GM06990 (cell line): ENCODE results near the gene SCAMP2.

Source experiments
- DNase-seq: peaks from one replicate; pipeline ENCODE4 v3.0.0-alpha.2; 2011; ENCODE audit not compliant: insufficient read length; ENCODE audit errors: extremely low read depth
- H3K27me3 ChIP-seq: replicated peaks from 2 replicates; pipeline ENCODE4 v1.6.0; 2011; ENCODE audit warnings: low read length; ENCODE audit not compliant: control insufficient read depth, insufficient read depth
- H3K36me3 ChIP-seq: 2 replicates; pipeline ENCODE4 v1.5.1; 2011; ENCODE audit warnings: low read length; ENCODE audit not compliant: control insufficient read depth, insufficient read depth
- H3K4me3 ChIP-seq: replicated peaks from 2 replicates; pipeline ENCODE4 v1.5.1; 2011; ENCODE audit warnings: low read depth, mild to moderate bottlenecking, control low read depth, low read length
- CTCF ChIP-seq: IDR thresholded peaks from 2 replicates; pipeline ENCODE4 v1.5.1; 2011; ENCODE audit warnings: low read length, control low read depth, mild to moderate bottlenecking, inconsistent platforms; ENCODE audit not compliant: insufficient read depth, poor library complexity, severe bottlenecking

Gene SCAMP2

DNA sequence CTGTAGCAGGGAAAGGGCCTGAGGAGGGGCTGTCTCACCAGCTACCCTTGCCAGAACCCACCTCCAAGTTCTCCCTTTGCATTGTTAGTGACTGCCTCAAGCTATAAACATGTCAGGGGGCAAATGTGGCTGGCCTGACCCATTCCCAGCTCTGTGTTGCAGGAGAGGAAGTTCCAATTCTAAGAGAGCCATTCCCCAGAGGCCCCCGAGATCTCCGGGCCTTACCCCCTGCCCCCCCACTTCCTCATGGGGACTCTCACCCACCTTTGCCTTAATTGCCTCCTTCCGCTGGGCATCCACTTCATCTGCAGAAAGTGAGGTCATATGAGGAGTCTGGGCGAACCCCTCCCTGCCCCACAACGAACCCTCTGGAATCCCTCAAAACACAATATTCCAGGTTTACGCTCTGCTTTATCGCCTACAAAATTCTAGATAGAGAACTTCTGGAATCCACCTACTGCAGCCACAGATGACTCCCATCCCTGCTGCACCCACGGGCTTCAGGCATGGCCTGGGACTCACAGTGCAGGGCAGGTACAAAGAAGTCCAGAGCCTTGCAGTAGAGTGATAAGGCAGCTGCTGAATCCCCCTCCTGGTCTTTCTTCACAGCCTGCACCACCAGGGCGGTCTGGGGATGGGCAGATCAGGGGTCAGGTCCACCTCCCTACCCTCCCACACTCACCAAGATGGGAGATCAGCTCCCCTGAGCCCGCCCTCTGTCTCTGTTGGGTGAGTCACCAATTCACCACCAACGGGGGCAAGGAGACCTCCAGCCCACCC lies 34.2 kb downstream of the SCAMP2 start:
- Histone ChIP-seq H3K27me3 (no peaks in the 10 kb centered on the region), H3K36me3 (peaks cover 15% of the 10 kb centered on the region), H3K4me3 (no peak overlapping the region)
- TF ChIP-seq CTCF: no peak
- no peak for DNase-seq

DNA sequence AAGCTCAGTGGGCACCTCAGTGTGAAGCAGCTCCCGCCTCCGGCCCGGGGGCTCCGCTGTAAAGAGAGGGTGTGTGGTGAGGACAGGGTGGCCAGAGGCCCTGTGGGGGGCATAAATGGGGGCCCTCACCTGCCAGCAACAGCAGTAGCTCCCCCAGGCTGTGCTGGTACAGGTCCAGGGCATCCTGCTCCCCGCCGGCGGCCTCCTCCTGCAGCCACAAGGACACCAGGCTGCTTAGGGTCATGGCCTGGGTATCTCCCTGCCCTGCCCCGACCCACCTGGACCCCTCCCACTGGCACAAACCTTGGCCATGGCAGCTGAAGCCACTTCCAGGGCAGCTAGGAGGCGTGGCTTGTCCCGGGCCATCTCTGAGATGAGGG lies 35.0 kb downstream of the SCAMP2 start:
- Histone ChIP-seq H3K4me3 (no peak overlapping the region), H3K36me3 (peaks cover 15% of the 10 kb centered on the region), H3K27me3 (no peaks in the 10 kb centered on the region)
- TF ChIP-seq CTCF: no peak
- no peak for DNase-seq

DNA sequence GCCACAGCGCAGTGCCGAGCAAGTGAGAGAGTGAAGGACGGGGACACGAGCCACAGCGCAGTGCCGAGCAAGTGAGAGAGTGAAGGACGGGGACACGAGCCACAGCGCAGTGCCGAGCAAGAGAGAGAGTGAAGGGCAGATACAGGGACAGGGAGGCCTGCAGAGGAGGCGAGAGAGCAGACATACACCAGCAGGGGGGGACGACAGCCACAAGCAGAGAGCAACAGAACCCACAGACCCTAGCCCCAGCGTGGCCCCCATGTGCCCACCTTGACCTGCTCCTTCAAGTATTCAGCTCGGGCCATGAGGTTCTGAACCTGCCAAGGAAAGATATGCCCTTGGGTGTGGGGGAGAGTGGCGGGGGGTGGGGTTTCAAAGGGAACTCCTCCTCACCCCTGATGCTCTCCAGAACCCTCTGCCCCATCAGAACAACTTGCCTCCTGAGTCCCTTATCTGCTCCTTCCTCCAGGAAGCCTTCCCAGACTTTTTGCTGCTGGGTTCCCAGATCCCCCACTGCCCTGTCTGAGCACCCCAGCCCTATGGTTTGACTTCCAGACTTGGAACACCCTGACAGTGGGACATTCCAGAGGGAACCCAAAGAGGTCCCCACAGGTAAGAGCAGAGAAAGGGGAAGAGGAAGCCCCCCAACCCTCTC lies 35.6 kb downstream of the SCAMP2 start:
- no peak for DNase-seq
- Histone ChIP-seq H3K27me3 (no peaks in the 10 kb centered on the region), H3K4me3 (no peak overlapping the region), H3K36me3 (peaks cover 15% of the 10 kb centered on the region)
- TF ChIP-seq CTCF: no peak

GRCh38 chr15:74836846-74837245 lies 36.3 kb downstream of the SCAMP2 start:
- DNase-seq: no peak
- Histone ChIP-seq H3K4me3 (no peak overlapping the region), H3K27me3 (no peaks in the 10 kb centered on the region), H3K36me3 (peaks cover 14% of the 10 kb centered on the region)
- TF ChIP-seq CTCF: no peak

DNA sequence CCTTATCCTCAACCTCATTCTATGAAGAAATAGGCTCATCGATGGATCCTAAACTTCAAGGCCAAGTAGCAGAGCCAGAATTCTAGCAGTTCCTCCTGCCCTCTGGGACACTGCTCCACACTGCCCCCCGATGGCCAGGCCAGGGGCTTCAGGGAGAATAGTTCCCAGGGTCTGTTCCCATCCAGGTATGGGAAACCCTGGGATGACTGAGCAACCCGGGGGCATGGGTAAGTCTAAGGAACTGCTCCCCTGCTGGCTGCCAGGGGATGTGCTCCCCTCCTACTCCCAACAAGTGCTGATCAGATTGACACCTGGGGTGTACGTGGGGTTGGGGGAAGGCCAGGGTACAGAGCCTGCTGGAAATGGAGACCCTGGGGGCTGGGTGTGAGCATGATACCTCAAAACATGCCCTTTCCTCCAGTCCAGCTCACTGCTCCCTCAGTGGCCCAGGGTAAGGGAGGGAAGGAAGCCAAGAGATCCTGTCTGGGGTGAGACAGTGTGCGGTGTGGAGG lies 37.8 kb downstream of the SCAMP2 start:
- no peak overlapping the region for H3K4me3 ChIP-seq
- TF ChIP-seq CTCF: peak; percentile 89
- no peak for DNase-seq
- H3K36me3 ChIP-seq: peaks cover 14% of the 10 kb centered on the region
- H3K27me3 ChIP-seq: no peaks in the 10 kb centered on the region
